Natural killer cell treated with Interleukin-12 subunit alpha and Interleukin-12 subunit beta and Interleukin-15 and Interleukin-18, amount 100 ng/mL, for 72 hours (primary cell): ENCODE results near the gene FHIT. TPM values are rescaled to one million over a fixed set of nuclear protein-coding genes. Genes with fewer than 3 reads are reported as not detected.

ENCODE experiments used
- ATAC-seq, 2 donors: fragments of 150-1000 bp; cut with Tn5 transposase in 1 of 2; sonication (Bioruptor Pico), chemical (Tn5 transposase) in 1 of 2; 2 replicates each; pipeline ENCODE4 v1.10.0; 2021
- DNase-seq: peaks from one replicate; pipeline ENCODE4 v3.0.0; 2022; ENCODE audit warnings: low spot score
- H3K27ac Mint-ChIP-seq, 2 donors: 1 replicate in 1 of 2; 2 replicates in 1 of 2; pipeline ENCODE4 v1.8.0; 2022; ENCODE audit warnings: mixed read lengths in 2 of 2, mild to moderate bottlenecking in 1 of 2, moderate library complexity in 1 of 2
- H3K27me3 Mint-ChIP-seq, 2 donors: 1 replicate in 1 of 2; 2 replicates in 1 of 2; pipeline ENCODE4 v1.8.0; 2022; ENCODE audit warnings: mixed read lengths in 2 of 2
- H3K36me3 Mint-ChIP-seq: one replicate; pipeline ENCODE4 v1.8.0; 2022; ENCODE audit warnings: mixed read lengths
- H3K4me1 Mint-ChIP-seq, 2 donors: 1 replicate in 1 of 2; 2 replicates in 1 of 2; pipeline ENCODE4 v1.8.0; 2022; ENCODE audit warnings: low read depth in 2 of 2, mixed read lengths in 2 of 2, mild to moderate bottlenecking in 1 of 2
- H3K4me3 Mint-ChIP-seq: one replicate; pipeline ENCODE4 v1.8.0; 2022; ENCODE audit warnings: mixed read lengths
- H3K9me3 Mint-ChIP-seq: 2 replicates; pipeline ENCODE4 v1.8.0; 2022; ENCODE audit warnings: mixed read lengths
- total RNA-seq, 2 donors: library from RNA; stranded (reverse); gene quantifications; one replicate each; pipeline ENCODE4 v1.2.3, GENCODE V29; 2022

The FHIT gene
- total RNA-seq, 2 donors from 2014 or later = 2.4 to 3.0 TPM

- H3K27ac Mint-ChIP-seq = no peak overlapping the region
- H3K4me1 Mint-ChIP-seq = peaks cover 0 to 15% of the 10 kb centered on the region in 2 donors
- H3K27me3 Mint-ChIP-seq = no peaks in the 10 kb centered on the region
- ATAC-seq (no peak), DNase-seq (no peak)
- no peaks in the 10 kb centered on the region for H3K9me3 Mint-ChIP-seq
- no peak overlapping the region for H3K4me3 Mint-ChIP-seq
- H3K36me3 Mint-ChIP-seq = no peaks in the 10 kb centered on the region
These were observed 1220.3 kb downstream of the FHIT start for GRCh38 chr3:60030982-60031381.

- no peak for DNase-seq
- Mint-ChIP-seq H3K4me3 (no peak overlapping the region), H3K27ac (no peak overlapping the region), H3K36me3 (no peaks in the 10 kb centered on the region), H3K9me3 (no peaks in the 10 kb centered on the region), H3K4me1 (peaks cover 0 to 14% of the 10 kb centered on the region in 2 donors), H3K27me3 (no peaks in the 10 kb centered on the region)
- ATAC-seq = no peak
These were observed 1223.0 kb downstream of the FHIT start for GRCh38 chr3:60028233-60028632.

DNA sequence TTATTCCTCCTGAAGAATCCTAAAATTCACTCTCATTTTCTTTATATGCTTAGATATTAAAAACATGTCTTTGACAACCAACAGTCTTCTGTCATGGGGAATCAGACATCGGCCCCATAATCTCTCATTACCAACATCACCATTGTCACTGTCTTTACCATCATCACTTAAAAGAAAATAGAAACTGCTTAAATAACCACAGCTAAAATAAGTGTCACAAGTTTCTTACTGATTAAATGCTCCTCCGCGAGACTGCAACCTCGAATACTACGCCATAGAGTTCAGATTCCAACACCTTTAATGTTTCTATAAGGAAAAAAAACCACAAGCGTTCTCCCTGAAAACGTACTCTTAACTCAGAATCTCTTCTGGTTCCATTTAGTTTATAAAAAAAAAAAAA, 1223.9 kb downstream of the FHIT start:
- Mint-ChIP-seq H3K4me3 (no peak overlapping the region), H3K27ac (peak overlapping the region in 1 of 2 donors; percentile 43), H3K9me3 (no peaks in the 10 kb centered on the region), H3K4me1 (peaks cover 0 to 14% of the 10 kb centered on the region in 2 donors), H3K36me3 (no peaks in the 10 kb centered on the region), H3K27me3 (no peaks in the 10 kb centered on the region)
- DNase-seq (no peak), ATAC-seq (no peak)

GRCh38 chr3:60025096-60026050, 1225.9 kb downstream of the FHIT start:
- no peak overlapping the region for H3K4me3 Mint-ChIP-seq
- ATAC-seq = no peak
- DNase-seq = no peak
- no peak overlapping the region for H3K27ac Mint-ChIP-seq
- H3K9me3 Mint-ChIP-seq = no peaks in the 10 kb centered on the region
- no peaks in the 10 kb centered on the region for H3K27me3 Mint-ChIP-seq
- H3K36me3 Mint-ChIP-seq = no peaks in the 10 kb centered on the region
- peaks cover 0 to 14% of the 10 kb centered on the region in 2 donors for H3K4me1 Mint-ChIP-seq

DNA sequence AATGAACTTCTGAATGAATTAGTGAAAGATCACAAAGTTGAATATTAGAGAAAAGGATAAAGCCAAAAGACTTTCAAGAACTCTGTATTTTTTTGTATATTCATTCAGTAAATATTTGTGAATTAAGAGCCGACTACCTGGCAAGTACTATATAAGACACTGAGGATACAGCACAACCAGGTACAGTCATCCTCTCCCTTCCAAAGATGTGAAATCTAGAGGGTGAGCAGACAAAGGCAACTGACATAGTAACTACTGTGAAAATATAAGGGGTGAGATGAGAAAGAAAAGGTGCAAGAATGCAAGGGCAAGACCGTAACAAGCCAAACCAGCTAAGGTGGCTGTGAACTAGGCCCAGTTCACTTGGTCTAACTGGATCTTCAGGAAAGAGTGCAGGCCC, 1226.9 kb downstream of the FHIT start:
- DNase-seq (no peak), ATAC-seq (no peak)
- Mint-ChIP-seq H3K4me1 (peaks cover 0 to 18% of the 10 kb centered on the region in 2 donors), H3K9me3 (no peaks in the 10 kb centered on the region), H3K27me3 (no peaks in the 10 kb centered on the region), H3K36me3 (no peaks in the 10 kb centered on the region), H3K27ac (no peak overlapping the region), H3K4me3 (no peak overlapping the region)

DNA sequence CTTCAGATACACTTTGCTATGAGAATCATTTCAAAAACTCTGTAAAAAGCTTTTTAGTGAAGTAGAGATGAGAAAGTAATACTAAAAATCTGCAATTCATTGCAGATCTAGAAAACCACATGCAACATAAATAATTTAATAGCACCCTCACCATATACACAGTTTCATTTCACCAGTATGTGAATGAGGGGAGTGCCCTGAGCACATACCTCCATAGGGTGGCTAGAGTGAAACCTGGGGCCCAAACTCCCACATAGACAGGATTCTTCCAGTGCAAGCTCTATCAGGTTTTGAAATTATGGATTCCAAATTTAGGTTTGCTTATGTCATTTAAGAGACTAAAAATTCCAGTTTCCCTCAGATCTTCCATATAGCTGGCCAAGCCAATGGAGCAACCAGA, 1228.1 kb downstream of the FHIT start:
- H3K4me3 Mint-ChIP-seq = no peak overlapping the region
- no peak for ATAC-seq
- peaks cover 3% of the 10 kb centered on the region for H3K36me3 Mint-ChIP-seq
- H3K27ac Mint-ChIP-seq = no peak overlapping the region
- no peak for DNase-seq
- H3K27me3 Mint-ChIP-seq = no peaks in the 10 kb centered on the region
- no peaks in the 10 kb centered on the region for H3K9me3 Mint-ChIP-seq
- peaks cover 6 to 22% of the 10 kb centered on the region in 2 donors for H3K4me1 Mint-ChIP-seq

- ATAC-seq (peak; percentile 91), DNase-seq (peak; percentile 61)
- Mint-ChIP-seq H3K9me3 (peaks cover 8% of the 10 kb centered on the region), H3K4me1 (peaks cover 21 to 32% of the 10 kb centered on the region in 2 donors), H3K4me3 (peak overlapping the region; percentile 48), H3K27ac (peak overlapping the region in 1 of 2 donors; percentile 22), H3K36me3 (peaks cover 10% of the 10 kb centered on the region), H3K27me3 (no peaks in the 10 kb centered on the region)
These were observed 1233.6 kb downstream of the FHIT start for GRCh38 chr3:60017631-60018030.

- H3K4me3 Mint-ChIP-seq = no peak overlapping the region
- ATAC-seq (no peak), DNase-seq (no peak)
- H3K27me3 Mint-ChIP-seq = no peaks in the 10 kb centered on the region
- no peak overlapping the region for H3K27ac Mint-ChIP-seq
- H3K36me3 Mint-ChIP-seq = peaks cover 10% of the 10 kb centered on the region
- H3K4me1 Mint-ChIP-seq = peaks cover 35 to 49% of the 10 kb centered on the region in 2 donors
- H3K9me3 Mint-ChIP-seq = peaks cover 11% of the 10 kb centered on the region
These were observed 1236.1 kb downstream of the FHIT start for GRCh38 chr3:60015032-60015705.

DNA sequence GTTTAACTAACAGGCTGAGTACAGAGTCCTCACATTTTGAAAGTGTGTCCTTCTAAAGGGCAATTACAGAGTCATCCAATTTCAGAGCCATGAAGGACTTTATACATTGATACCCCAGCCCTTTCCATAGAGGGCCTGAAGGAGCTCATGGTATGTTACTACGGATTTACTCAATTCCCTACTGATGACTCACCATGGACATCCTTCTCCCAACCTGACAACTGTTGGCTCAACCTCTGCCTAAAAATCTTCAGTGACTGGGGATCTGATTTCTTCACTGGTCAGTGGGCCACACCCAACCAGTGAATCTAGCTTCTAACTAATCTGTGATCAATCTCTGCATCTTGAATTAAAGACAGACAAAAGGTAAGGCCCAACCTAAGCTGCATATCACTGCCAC, 1238.0 kb downstream of the FHIT start:
- Mint-ChIP-seq H3K36me3 (peaks cover 8% of the 10 kb centered on the region), H3K9me3 (peaks cover 11% of the 10 kb centered on the region), H3K4me3 (no peak overlapping the region), H3K27me3 (no peaks in the 10 kb centered on the region), H3K4me1 (peaks cover 35 to 56% of the 10 kb centered on the region in 2 donors), H3K27ac (no peak overlapping the region)
- DNase-seq (no peak), ATAC-seq (no peak)

GRCh38 chr3:60011218-60011617, 1240.0 kb downstream of the FHIT start:
- H3K27me3 Mint-ChIP-seq = no peaks in the 10 kb centered on the region
- H3K27ac Mint-ChIP-seq = peak overlapping the region; percentile 66 to 67
- ATAC-seq (no peak), DNase-seq (no peak)
- peaks cover 19 to 48% of the 10 kb centered on the region in 2 donors for H3K4me1 Mint-ChIP-seq
- H3K36me3 Mint-ChIP-seq = no peaks in the 10 kb centered on the region
- H3K9me3 Mint-ChIP-seq = peaks cover 3% of the 10 kb centered on the region
- peak overlapping the region; percentile 73 for H3K4me3 Mint-ChIP-seq

- DNase-seq = no peak
- no peaks in the 10 kb centered on the region for H3K27me3 Mint-ChIP-seq
- peaks cover 3% of the 10 kb centered on the region for H3K9me3 Mint-ChIP-seq
- ATAC-seq = peak; percentile 85 to 97
- peak overlapping the region; percentile 66 to 67 for H3K27ac Mint-ChIP-seq
- H3K4me3 Mint-ChIP-seq = peak overlapping the region; percentile 73
- no peaks in the 10 kb centered on the region for H3K36me3 Mint-ChIP-seq
- peaks cover 19 to 48% of the 10 kb centered on the region in 2 donors for H3K4me1 Mint-ChIP-seq
These were observed 1240.5 kb downstream of the FHIT start for GRCh38 chr3:60010781-60011180.

DNA sequence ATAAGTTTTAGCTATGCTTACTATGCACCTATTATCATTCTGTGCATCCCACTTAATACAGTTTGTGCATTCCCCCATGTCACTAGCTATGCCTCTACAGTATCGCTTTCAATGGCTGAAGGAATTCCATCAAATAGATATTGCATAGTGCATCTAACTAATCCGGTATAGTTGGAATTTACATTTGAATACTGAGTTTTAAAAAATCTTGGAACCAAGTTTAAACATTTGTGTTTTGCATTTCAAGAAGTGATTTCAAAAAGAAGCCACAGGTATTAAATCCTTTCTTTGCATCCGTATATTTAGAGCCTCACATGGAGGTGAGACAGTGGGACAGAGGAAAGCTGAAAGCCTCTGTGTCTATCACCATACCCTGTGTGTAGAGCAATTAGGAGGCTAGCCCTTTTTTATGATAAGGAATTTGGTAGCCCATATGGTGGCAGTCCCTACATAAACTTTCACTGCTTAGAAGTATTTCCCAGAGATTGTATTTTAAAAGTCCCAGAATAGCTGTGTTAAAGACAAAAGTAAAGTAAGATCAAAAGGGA, 1241.2 kb downstream of the FHIT start:
- peaks cover 3% of the 10 kb centered on the region for H3K9me3 Mint-ChIP-seq
- ATAC-seq (no peak), DNase-seq (no peak)

GRCh38 chr3:60001369-60001768, 1249.9 kb downstream of the FHIT start:
- H3K4me3 Mint-ChIP-seq = no peak overlapping the region
- peak overlapping the region in 1 of 2 donors; percentile 9 for H3K27ac Mint-ChIP-seq
- no peak for ATAC-seq
- DNase-seq = no peak
- H3K36me3 Mint-ChIP-seq = no peaks in the 10 kb centered on the region
- H3K9me3 Mint-ChIP-seq = no peaks in the 10 kb centered on the region
- H3K4me1 Mint-ChIP-seq = peaks cover 0 to 3% of the 10 kb centered on the region in 2 donors
- no peaks in the 10 kb centered on the region for H3K27me3 Mint-ChIP-seq

More for the DNA sequence above, 1241.2 kb downstream of the FHIT start:
- H3K4me3 Mint-ChIP-seq = no peak overlapping the region
- no peaks in the 10 kb centered on the region for H3K27me3 Mint-ChIP-seq
- no peaks in the 10 kb centered on the region for H3K36me3 Mint-ChIP-seq
- peaks cover 19 to 49% of the 10 kb centered on the region in 2 donors for H3K4me1 Mint-ChIP-seq
- H3K27ac Mint-ChIP-seq = peak overlapping the region in 1 of 2 donors; percentile 67
